A549 treated with DMSO at 1 μM for 4 hours (cell line): Measurements from ENCODE around the gene C19orf67. TPM values are rescaled to one million over a fixed set of nuclear protein-coding genes. Genes with fewer than 3 reads are reported as not detected.

ENCODE experiments used
- total RNA-seq: library from RNA; stranded (reverse); fragments of 200-300 nt; extraction: Qiagen RNA extraction; gene quantifications from 5 replicates; pipeline ENCODE4 v1.2.3, GENCODE V29; 2022; ENCODE audit warnings: low read depth

Gene C19orf67
- total RNA-seq: not detected in 5 replicates

GRCh38 chr19:14085309-14085995 lies at the start of gene C19orf67:
Gene C19orf67, minus strand, starts transcription at chr19:14085783. Its CDS starts 156 bp downstream, at chr19:14085627.

GRCh38 chr19:14117668-14118164 lies 32.1 kb upstream of the C19orf67 start, which contains the start of gene PRKACA:
Gene PRKACA, minus strand, starts transcription at chr19:14117762. Its CDS starts 215 bp downstream, at chr19:14117547.

GRCh38 chr19:14090509-14091080 lies 5.0 kb upstream of the C19orf67 start, which contains the start of gene SAMD1:
Gene SAMD1, minus strand, starts transcription at chr19:14090751.

GRCh38 chr19:14072535-14073260 lies 12.9 kb downstream of the C19orf67 start, which contains the start of gene MISP3:
Gene MISP3, plus strand, starts transcription at chr19:14072786. Its CDS starts 524 bp downstream, at chr19:14073310.

GRCh38 chr19:14061751-14062557 lies 23.6 kb downstream of the C19orf67 start, which contains the start of gene PALM3:
Gene PALM3, minus strand, starts transcription at chr19:14062076. Its CDS starts 96 bp downstream, at chr19:14061980.

GRCh38 chr19:14031719-14032480 lies 53.7 kb downstream of the C19orf67 start, which contains the start of gene IL27RA:
Gene IL27RA, plus strand, starts transcription at chr19:14031762. Its CDS starts 111 bp downstream, at chr19:14031873.

Other genes starting within 250 kb of the C19orf67 start
- 2.8 to 4.3 TPM (median 3.3 TPM) in 5 replicates for gene NANOS3, start 208.6 kb downstream of the C19orf67 start, total RNA-seq
- gene BRME1, start 179.7 kb downstream of the C19orf67 start, total RNA-seq: 0.27 to 0.42 TPM (median 0.32 TPM) in 4 of 5 replicates, not detected in the other
- 7.5 to 12.5 TPM (median 10.5 TPM) in 5 replicates for gene CC2D1A, start 179.6 kb downstream of the C19orf67 start, total RNA-seq
- 1.0 to 1.5 TPM (median 1.4 TPM) in 5 replicates for gene PODNL1, start 147.4 kb downstream of the C19orf67 start, total RNA-seq
- 18.0 to 22.4 TPM (median 18.5 TPM) in 5 replicates for gene DCAF15, start 133.3 kb downstream of the C19orf67 start, total RNA-seq
- gene RFX1, start 79.5 kb downstream of the C19orf67 start, total RNA-seq: 4.2 to 7.2 TPM (median 5.7 TPM) in 5 replicates
- gene RLN3, start 57.6 kb downstream of the C19orf67 start, total RNA-seq: not detected in 5 replicates
- 9.0 to 12.6 TPM (median 11.6 TPM) in 5 replicates for gene IL27RA, start 54.0 kb downstream of the C19orf67 start, total RNA-seq
- 1.8 to 2.5 TPM (median 2.0 TPM) in 5 replicates for gene PALM3, start 23.7 kb downstream of the C19orf67 start, total RNA-seq
- gene MISP3, start 13.0 kb downstream of the C19orf67 start, total RNA-seq: 3.4 to 3.6 TPM (median 3.6 TPM) in 5 replicates
- gene SAMD1, start 5.0 kb upstream of the C19orf67 start, total RNA-seq: 32.8 to 49.0 TPM (median 43.8 TPM) in 5 replicates
- 33.2 to 37.4 TPM (median 37.2 TPM) in 5 replicates for gene PRKACA, start 32.0 kb upstream of the C19orf67 start, total RNA-seq
- gene ASF1B, start 50.8 kb upstream of the C19orf67 start, total RNA-seq: 30.6 to 36.4 TPM (median 33.9 TPM) in 5 replicates
- 2.2 to 3.6 TPM (median 3.3 TPM) in 5 replicates for gene ADGRL1, start 120.4 kb upstream of the C19orf67 start, total RNA-seq